COR-L47 (cell line): ENCODE data around the gene NXPH3.

Experiments used
- DNase-seq: peaks from one replicate; lab custom pipeline; 2025; lab: John Stamatoyannopoulos, UW

The NXPH3 gene

GRCh38 chr17:49629447-49629846, 53.8 kb downstream of the NXPH3 start:
- DNase-seq = no peak

GRCh38 chr17:49630113-49630900, 54.6 kb downstream of the NXPH3 start:
- DNase-seq = no peak

- DNase-seq = no peak
Observed at GRCh38 chr17:49631496-49631895, 55.8 kb downstream of the NXPH3 start.
